GM12865 (cell line): Measurements from ENCODE around the gene CDH4.

Experiments used
- DNase-seq: peaks from one replicate; pipeline ENCODE4 v3.0.0; 2010; ENCODE audit warnings: low read depth
- H3K4me3 ChIP-seq: 2 replicates; pipeline ENCODE4 v1.5.1; 2011; ENCODE audit warnings: mild to moderate bottlenecking, low read depth, low read length, control low read depth
- CTCF ChIP-seq: IDR thresholded peaks from 2 replicates; pipeline ENCODE4 v1.5.1; 2011; ENCODE audit warnings: low read length, control low read depth, low read depth, inconsistent platforms; ENCODE audit not compliant: insufficient read depth; ENCODE audit errors: missing control alignments

Gene CDH4

DNA sequence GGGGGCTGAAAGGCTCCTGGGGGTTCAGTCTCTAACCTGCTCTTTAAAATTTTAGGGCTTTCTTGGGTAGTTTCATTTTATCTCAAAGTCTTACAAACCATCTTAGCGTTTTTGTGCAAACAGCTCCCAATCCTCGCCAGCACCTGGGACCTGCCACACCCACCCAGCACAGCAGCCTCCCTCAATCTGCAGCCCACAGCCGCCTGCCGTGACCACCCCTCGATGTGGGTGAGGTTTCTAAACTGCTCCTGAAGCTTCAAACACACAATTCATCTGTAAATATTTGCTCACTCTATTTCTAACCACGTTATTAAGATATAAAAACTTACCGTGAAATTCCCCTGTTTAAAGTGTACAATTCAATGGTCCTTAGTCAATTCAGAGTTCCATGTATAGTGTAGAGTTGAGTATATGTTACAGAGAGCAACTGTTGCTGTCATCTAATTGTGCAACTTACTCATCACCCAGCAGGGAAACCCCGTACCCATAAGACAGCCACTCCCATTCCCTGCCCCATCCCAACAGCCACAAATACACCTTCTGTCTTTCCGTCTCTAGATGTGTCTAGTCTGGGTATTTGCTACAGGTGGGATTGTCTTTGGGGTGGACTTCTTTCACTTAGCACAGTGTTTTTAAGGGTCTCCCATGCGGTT, 432.6 kb downstream of the CDH4 start:
- no peak for TF ChIP-seq CTCF
- no peak overlapping the region for H3K4me3 ChIP-seq
- no peak for DNase-seq

GRCh38 chr20:61685462-61685861, 433.4 kb downstream of the CDH4 start:
- no peak for TF ChIP-seq CTCF
- no peak overlapping the region for H3K4me3 ChIP-seq
- DNase-seq, result no peak

GRCh38 chr20:61686051-61686936, 434.2 kb downstream of the CDH4 start:
- no peak for TF ChIP-seq CTCF
- DNase-seq, result no peak

DNA sequence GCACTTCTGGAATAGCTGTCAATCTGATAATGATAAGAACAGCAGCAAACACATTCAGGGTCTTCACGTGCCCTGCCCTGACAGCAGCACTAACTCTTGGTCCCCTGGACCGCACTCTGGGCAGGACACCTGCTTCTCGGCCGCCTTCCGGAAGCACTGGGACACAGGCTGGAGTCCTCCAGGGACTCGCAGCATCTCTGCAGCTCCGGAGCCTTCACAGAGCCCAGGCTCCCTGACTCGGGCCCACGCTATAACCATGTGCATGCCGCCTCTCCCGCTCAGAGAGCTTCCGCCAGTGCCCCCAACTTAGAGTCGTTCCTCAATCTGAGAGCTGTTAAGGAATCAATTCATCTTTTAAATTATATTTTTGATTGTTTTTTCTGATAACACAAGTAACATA, 436.4 kb downstream of the CDH4 start:
- no peak for DNase-seq
- TF ChIP-seq CTCF, result no peak
- no peak overlapping the region for H3K4me3 ChIP-seq

More at GRCh38 chr20:61686051-61686936, 434.2 kb downstream of the CDH4 start:
- H3K4me3 ChIP-seq, result no peak overlapping the region

DNA sequence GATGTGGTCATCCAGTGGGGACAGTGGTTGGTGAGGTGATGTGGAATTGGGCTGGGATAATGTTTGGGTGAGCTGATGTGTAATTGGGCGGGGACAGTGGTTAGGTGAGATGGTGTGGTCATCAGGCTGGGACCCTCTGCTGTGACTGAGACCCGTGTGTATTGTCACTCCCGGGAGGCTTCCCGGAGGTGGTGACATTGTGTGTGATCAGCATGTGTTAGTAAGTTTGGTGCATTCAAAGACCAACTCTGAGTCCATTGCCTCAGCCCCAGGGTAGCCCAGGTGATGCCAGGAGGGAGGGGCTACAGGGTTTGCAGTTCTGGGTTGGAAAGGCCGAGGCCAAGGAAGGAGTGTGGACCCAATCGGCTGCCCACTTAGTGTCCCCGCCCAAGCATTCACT, 438.1 kb downstream of the CDH4 start:
- TF ChIP-seq CTCF, result no peak
- no peak for DNase-seq
- H3K4me3 ChIP-seq, result no peak overlapping the region

DNA sequence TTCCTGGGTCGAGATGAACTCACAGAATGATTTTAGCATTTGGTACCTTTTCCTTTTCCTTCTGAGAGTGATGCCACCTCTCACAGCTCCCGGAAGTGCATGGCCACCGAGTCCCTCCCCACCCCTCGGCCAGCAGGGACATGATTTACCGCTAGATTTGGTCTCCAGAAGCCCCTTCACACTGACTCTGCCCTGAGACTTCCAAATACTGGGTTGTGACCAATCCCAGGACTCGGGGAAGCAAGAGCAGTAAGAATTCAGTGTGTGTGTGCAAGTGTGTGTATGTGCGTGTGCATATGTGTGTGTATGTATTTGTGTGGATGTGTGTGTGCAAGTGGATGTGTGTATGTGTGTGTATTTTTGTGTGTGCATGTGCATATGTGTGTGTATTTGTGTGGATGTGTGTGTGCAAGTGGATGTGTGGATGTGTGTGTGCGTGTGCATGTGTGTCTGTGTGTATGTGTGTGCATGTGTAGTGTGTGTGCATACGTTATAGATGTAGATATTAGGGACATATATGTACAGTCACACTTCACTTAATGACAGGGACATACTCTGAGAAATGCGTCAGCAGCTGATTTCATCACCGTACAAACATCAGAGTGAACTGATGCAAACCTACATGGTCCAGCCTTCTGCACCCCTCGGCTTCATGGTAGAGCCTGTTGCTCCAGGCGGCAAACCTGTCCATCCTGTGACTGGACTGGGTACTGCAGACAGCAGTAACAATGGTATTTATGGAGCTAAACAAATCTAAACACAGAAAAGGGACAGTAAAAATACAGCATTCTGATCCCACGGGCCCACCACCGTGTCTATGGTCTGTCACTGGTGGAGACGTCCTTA, 439.2 kb downstream of the CDH4 start:
- no peak for TF ChIP-seq CTCF
- H3K4me3 ChIP-seq, result no peak overlapping the region
- DNase-seq, result no peak
